AG04450 (cell line): Measurements from ENCODE around the gene TRABD2A. TPM values are rescaled to one million over a fixed set of nuclear protein-coding genes. Genes with fewer than 3 reads are reported as not detected.

Source experiments
- CTCF ChIA-PET: fragments of 300-600, 350-600 bp; formaldehyde crosslinking; extraction: SDS; loops from one replicate; lab custom pipeline; 2022; ENCODE audit warnings: antibody characterized with exemption, inconsistent platforms; lab: Charles Lee
- POLR2A ChIA-PET: fragments of 350-600 bp; formaldehyde crosslinking; extraction: SDS; loops from one replicate; lab custom pipeline; 2021; ENCODE audit warnings: antibody characterized with exemption, inconsistent platforms; lab: Yijun Ruan, JAX
- DNase-seq: peaks from one replicate; pipeline ENCODE4 v3.0.0-alpha.2; 2011; ENCODE audit warnings: low read depth, low spot score
- H3K27ac ChIP-seq: one replicate; pipeline ENCODE4 v1.5.1; 2012; ENCODE audit warnings: low read depth, low read length, control low read depth
- H3K27me3 ChIP-seq: one replicate; pipeline ENCODE4 v1.6.0; 2012; ENCODE audit warnings: low read length; ENCODE audit not compliant: control insufficient read depth, insufficient read depth
- H3K4me3 ChIP-seq: 2 replicates; pipeline ENCODE4 v1.5.1; 2011; ENCODE audit warnings: mild to moderate bottlenecking, low read depth, low read length, control low read depth
- H3K9me3 ChIP-seq: 2 replicates; pipeline ENCODE4 v1.5.1; 2012; ENCODE audit warnings: low read length; ENCODE audit not compliant: control insufficient read depth, insufficient read depth
- polyA plus RNA-seq: library from polyadenylated mRNA; depleted of rRNA; stranded (reverse); fragments of >200 nt; gene quantifications from 2 replicates; pipeline ENCODE4 v1.2.3, GENCODE V29; 2011
- TF ChIP-seq, protein P1 (sequence below): IDR thresholded peaks from 2 replicates; pipeline ENCODE4 v1.5.1; 2011; ENCODE audit warnings: low read depth, low read length, control low read depth, inconsistent platforms

TRABD2A gene
- polyA plus RNA-seq, 1 experiment, result 30.2 TPM

GRCh38 chr2:84821806-84822205, 59.1 kb downstream of the TRABD2A start:
- POLR2A ChIA-PET, result no interaction called here
- no peaks in the 10 kb centered on the region; the same call in 1 of the 2 replicates for H3K9me3 ChIP-seq
- no peak overlapping the region for H3K4me3 ChIP-seq
- no peaks in the 10 kb centered on the region for H3K27me3 ChIP-seq
- TF ChIP-seq, protein P1, sequence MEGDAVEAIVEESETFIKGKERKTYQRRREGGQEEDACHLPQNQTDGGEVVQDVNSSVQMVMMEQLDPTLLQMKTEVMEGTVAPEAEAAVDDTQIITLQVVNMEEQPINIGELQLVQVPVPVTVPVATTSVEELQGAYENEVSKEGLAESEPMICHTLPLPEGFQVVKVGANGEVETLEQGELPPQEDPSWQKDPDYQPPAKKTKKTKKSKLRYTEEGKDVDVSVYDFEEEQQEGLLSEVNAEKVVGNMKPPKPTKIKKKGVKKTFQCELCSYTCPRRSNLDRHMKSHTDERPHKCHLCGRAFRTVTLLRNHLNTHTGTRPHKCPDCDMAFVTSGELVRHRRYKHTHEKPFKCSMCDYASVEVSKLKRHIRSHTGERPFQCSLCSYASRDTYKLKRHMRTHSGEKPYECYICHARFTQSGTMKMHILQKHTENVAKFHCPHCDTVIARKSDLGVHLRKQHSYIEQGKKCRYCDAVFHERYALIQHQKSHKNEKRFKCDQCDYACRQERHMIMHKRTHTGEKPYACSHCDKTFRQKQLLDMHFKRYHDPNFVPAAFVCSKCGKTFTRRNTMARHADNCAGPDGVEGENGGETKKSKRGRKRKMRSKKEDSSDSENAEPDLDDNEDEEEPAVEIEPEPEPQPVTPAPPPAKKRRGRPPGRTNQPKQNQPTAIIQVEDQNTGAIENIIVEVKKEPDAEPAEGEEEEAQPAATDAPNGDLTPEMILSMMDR, result no peak
- H3K27ac ChIP-seq, result no peak overlapping the region
- CTCF ChIA-PET, result no interaction called here
- no peak for DNase-seq

- Histone ChIP-seq H3K9me3 (no peaks in the 10 kb centered on the region), H3K27me3 (no peaks in the 10 kb centered on the region), H3K4me3 (no peak overlapping the region), H3K27ac (no peak overlapping the region)
- ChIA-PET POLR2A (no interaction called here), CTCF (no interaction called here)
- TF ChIP-seq, protein P1, result no peak
- no peak for DNase-seq
Measured at GRCh38 chr2:84817239-84817655, 63.6 kb downstream of the TRABD2A start.

- POLR2A ChIA-PET, result no interaction called here
- DNase-seq, result no peak
- CTCF ChIA-PET, result no interaction called here
- H3K27me3 ChIP-seq, result no peaks in the 10 kb centered on the region
- no peak overlapping the region for H3K27ac ChIP-seq
- TF ChIP-seq, protein P1, result no peak
- no peaks in the 10 kb centered on the region for H3K9me3 ChIP-seq
- H3K4me3 ChIP-seq, result no peak overlapping the region
Measured at GRCh38 chr2:84816426-84817026, 64.4 kb downstream of the TRABD2A start.

DNA sequence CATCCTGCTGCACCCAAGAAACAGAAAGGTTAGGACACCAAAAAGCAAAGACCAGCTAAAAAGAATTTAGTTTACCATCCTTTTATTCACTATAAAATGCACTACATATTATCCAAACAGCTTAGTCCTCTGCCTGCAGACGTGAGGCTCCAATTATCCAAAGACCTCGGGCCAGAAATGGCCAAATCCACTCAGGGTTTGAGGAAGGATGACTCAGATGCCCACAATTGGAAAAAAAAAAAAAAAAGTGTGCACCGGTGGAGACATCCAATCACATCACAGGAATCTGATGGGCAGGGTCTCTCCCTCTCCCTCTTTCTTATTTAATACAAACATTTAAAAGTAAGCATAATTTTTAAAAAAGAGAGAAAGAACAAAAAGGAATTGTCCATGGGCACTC, 65.7 kb downstream of the TRABD2A start:
- POLR2A ChIA-PET, result interaction anchor here (0.7 to 1.2 kb wide), 2 partner anchors 34 to 94 kb away, joined by 3 to 8 read pairs; no protein-coding TSS in a partner anchor
- Histone ChIP-seq H3K9me3 (no peaks in the 10 kb centered on the region), H3K4me3 (no peak overlapping the region), H3K27ac (no peak overlapping the region), H3K27me3 (no peaks in the 10 kb centered on the region)
- peak; percentile 29 for DNase-seq
- TF ChIP-seq, protein P1, result no peak
- CTCF ChIA-PET, result no interaction called here

DNA sequence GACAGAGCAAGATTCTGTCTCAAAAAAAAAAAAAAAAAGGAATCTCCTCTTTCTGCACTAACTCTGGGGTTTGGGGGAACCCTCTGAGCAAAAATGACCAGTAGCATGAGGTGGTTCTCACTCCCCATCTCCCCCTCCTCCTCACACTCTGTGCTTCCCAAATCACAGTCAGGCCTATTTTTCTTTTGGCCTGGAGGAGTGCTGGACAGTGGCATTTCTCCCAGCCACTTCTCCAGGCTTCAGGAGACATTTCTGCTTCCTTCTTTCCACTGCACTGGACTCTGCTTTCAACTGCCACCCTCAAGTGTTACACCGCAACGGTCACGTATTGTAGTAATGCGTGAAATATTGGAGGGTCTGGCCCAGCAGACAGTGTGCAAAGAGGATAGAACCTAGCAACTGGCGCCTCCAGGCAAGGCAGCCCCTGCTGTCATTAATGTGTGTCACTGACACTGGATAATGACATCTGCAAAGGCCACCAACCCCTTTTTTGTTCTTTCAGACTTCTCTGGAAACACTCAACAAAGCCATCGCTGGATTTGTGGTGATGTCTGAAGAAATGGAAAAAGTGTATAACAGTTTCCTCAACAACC, 68.9 kb downstream of the TRABD2A start:
- H3K27me3 ChIP-seq, result no peaks in the 10 kb centered on the region
- POLR2A ChIA-PET, result no interaction called here
- H3K9me3 ChIP-seq, result no peaks in the 10 kb centered on the region
- H3K4me3 ChIP-seq, result no peak overlapping the region
- TF ChIP-seq, protein P1, result no peak
- no peak overlapping the region for H3K27ac ChIP-seq
- DNase-seq, result no peak
- CTCF ChIA-PET, result no interaction called here
